Posterior vena cava (tissue), 2 donors: ENCODE data around the gene TNXB. TPM values are rescaled to one million over a fixed set of nuclear protein-coding genes. Genes with fewer than 3 reads are reported as not detected.

Experiments used
- total RNA-seq, 2 donors: library from RNA; stranded (reverse); fragmentation: NEBNext Ultra II Directional; extraction: Animal tissue kit (Norgen Biotek cat#: 25700); gene quantifications; one replicate each; pipeline ENCODE4 v1.2.1, GENCODE V29; 2021
- donor health status: DM: yes; HTN: yes; CAD: no.
- donor health status: DM: yes; HTN: yes; CAD: no.

Gene TNXB
- total RNA-seq, 2 donors from 2014 or later: 189 to 407 TPM

Other genes starting within 250 kb of the TNXB start
- gene NEU1, start 246.5 kb downstream of the TNXB start, total RNA-seq: 10 to 100 TPM; 22.2 to 29.0 TPM
- gene SLC44A4, start 230.3 kb downstream of the TNXB start, total RNA-seq: under 1 TPM; 0.33 to 0.65 TPM
- gene EHMT2, start 211.6 kb downstream of the TNXB start, total RNA-seq: 10 to 100 TPM; 24.0 to 26.8 TPM
- gene ZBTB12, start 207.3 kb downstream of the TNXB start, total RNA-seq: 1 to 10 TPM; 3.6 to 4.2 TPM
- gene C2, start 181.6 kb downstream of the TNXB start, total RNA-seq: 10 to 100 TPM; 14.0 to 59.6 TPM
- gene CFB, start 163.2 kb downstream of the TNXB start, total RNA-seq: 10 to 100 TPM; 35.8 to 83.3 TPM
- gene NELFE, start 150.4 kb downstream of the TNXB start, total RNA-seq: 10 to 100 TPM; 41.6 to 52.0 TPM
- 10 to 100 TPM; 41.6 to 42.9 TPM for gene SKIC2, start 150.2 kb downstream of the TNXB start, total RNA-seq
- 10 to 100 TPM; 14.5 to 15.5 TPM for gene DXO, start 137.2 kb downstream of the TNXB start, total RNA-seq
- gene C4A, start 127.3 kb downstream of the TNXB start, total RNA-seq: 10 to 100 TPM; 27.5 to 51.7 TPM
- 100 to 1,000 TPM in 1 of 2 donors, 10 to 100 TPM in 1; 45.4 to 121 TPM for gene C4B, start 94.5 kb downstream of the TNXB start, total RNA-seq
- 1 to 10 TPM in 1 of 2 donors, under 1 TPM in 1; 0.56 to 2.5 TPM for gene CYP21A2, start 70.9 kb downstream of the TNXB start, total RNA-seq
- 10 to 100 TPM; 39.0 to 63.1 TPM for gene ATF6B, start 18.9 kb upstream of the TNXB start, total RNA-seq
- gene FKBPL, start 20.9 kb upstream of the TNXB start, total RNA-seq: 1 to 10 TPM; 2.0 to 2.8 TPM
- 1 to 10 TPM; 2.6 to 3.6 TPM for gene PRRT1, start 42.6 kb upstream of the TNXB start, total RNA-seq
- 10 to 100 TPM; 14.2 to 18.4 TPM for gene PPT2, start 44.8 kb upstream of the TNXB start, total RNA-seq
- gene EGFL8, start 55.3 kb upstream of the TNXB start, total RNA-seq: 10 to 100 TPM; 16.9 to 19.2 TPM
- gene AGPAT1, start 66.7 kb upstream of the TNXB start, total RNA-seq: 10 to 100 TPM; 42.0 to 53.3 TPM
- 10 to 100 TPM; 43.2 to 46.7 TPM for gene RNF5, start 69.1 kb upstream of the TNXB start, total RNA-seq
- 1 to 10 TPM; 4.6 to 7.3 TPM for gene AGER, start 74.9 kb upstream of the TNXB start, total RNA-seq
- 10 to 100 TPM; 49.4 to 53.1 TPM for gene PBX2, start 80.9 kb upstream of the TNXB start, total RNA-seq
- 10 to 100 TPM; 15.4 to 22.1 TPM for gene GPSM3, start 83.3 kb upstream of the TNXB start, total RNA-seq
- 10 to 100 TPM; 17.3 to 24.1 TPM for gene NOTCH4, start 114.7 kb upstream of the TNXB start, total RNA-seq